T47D (cell line): ENCODE results near the gene RNF31.

Experiments used
- DNase-seq, 2 experiments: peaks; one replicate each; pipeline versions ENCODE4 v3.0.0 to v3.0.0-alpha.2; 2011 to 2012; ENCODE audit warnings: low read depth in 1 of 2, low spot score in 1 of 2
- JUND ChIP-seq: IDR thresholded peaks from 2 replicates; pipeline ENCODE4 v1.6.1; 2012; ENCODE audit warnings: low read depth
- in situ Hi-C: cut with HindIII; loops from 2 replicates; pipeline ENCODE4 v1.10.0; 2016; ENCODE audit warnings: low sequenced_read_pairs, low pct_unique_long_range_greater_than_20kb

Gene RNF31

DNA sequence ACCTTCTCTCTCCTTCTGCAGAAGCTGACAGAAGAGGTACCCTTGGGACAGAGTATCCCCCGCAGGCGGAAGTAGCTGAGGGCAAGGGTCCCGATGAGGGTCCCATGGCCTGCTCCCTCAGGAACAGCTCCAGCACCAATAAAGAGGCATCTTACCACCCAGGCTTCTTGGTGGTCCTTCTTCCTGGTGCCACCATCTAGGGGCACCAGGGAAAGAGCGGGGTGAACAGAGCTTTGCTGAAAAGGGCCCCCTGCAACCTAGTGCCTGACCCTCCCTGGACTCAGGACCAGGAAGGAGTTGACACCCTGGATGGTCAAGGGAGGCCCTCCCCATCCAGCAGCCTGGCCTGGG is 13.2 kb downstream of the RNF31 start:
- TF ChIP-seq JUND = no peak
- in situ Hi-C loops = no loop called here
- DNase-seq = no peak

DNA sequence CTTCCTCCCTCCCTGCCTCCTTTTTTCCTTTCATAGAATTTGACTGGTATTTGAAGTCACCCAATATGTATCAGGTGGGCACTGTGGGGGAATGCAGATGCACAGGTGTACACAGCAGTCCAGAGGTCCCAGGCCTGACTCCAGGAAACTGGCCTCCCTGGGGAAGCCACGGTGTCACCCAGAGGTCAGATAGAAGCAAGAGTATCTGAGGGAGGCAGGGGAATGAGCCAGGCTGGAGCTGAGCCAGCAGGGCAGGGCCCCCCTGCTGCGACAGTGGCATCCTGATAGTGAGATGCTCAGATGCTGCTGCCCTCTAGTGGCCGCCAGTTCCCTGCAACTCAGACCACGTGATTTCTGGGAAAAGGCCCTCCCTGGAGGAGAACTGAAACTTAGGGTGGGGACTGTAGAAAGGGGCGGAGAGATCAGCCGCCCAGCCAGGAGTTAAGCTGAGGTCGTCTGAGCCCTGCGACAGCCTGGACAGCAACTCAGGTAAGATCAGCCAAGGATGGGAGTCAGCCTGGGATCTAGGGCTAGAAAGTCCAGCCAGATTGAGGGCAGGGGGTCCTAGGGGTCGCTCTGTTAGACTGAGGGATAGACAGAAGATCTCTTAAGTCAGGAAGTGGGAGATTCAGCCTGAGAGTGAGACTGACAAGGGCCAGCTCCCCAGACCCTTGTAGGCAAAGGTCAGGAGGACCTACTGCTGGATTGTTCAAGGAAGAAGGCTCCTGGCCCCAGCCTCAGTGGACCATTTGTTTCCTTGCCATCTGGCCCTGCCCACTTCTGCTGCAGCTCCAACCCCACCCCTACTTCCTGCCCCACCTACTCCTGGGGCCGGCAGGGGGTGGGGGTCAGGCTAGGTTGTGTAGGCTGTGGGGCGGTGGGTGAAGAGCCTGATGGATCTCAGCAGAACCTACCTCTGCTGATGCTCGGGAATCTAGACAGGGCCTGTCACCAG is 13.8 kb downstream of the RNF31 start, which contains the start of gene IRF9:
IRF9 (plus strand) TSS at position 416 of the 955 bp plus-strand sequence. CDS start 880 bp downstream, outside the sequence.
- in situ Hi-C loops = no loop called here
- DNase-seq = peak; percentile 84 to 90

DNA sequence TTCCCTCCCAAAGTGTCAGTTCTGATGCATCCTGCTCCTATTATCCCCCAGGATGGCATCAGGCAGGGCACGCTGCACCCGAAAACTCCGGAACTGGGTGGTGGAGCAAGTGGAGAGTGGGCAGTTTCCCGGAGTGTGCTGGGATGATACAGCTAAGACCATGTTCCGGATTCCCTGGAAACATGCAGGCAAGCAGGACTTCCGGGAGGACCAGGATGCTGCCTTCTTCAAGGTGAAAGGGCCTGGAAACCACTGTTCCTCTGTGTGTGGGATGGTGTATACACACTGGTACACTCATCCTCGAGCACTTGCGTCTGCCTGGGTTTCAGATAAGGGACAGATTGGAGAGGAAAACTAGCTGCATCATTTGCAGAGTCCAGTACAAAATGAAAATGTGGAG is 14.8 kb downstream of the RNF31 start:
- TF ChIP-seq JUND = no peak
- in situ Hi-C loops = no loop called here
- no peak for DNase-seq

More for the DNA sequence above, 13.8 kb downstream of the RNF31 start, which contains the start of gene IRF9:
- no peak for TF ChIP-seq JUND

DNA sequence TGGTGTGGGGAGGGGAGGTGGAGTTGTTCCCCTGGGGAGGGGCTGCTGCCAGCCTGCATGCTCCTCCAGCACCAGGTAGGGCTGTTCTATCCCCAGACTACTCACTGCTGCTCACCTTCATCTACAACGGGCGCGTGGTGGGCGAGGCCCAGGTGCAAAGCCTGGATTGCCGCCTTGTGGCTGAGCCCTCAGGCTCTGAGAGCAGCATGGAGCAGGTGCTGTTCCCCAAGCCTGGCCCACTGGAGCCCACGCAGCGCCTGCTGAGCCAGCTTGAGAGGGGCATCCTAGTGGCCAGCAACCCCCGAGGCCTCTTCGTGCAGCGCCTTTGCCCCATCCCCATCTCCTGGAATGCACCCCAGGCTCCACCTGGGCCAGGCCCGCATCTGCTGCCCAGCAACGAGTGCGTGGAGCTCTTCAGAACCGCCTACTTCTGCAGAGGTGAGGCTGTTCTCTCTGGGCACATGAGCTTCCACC is 17.3 kb downstream of the RNF31 start:
- in situ Hi-C loops = no loop called here
- no peak for DNase-seq
- no peak for TF ChIP-seq JUND

DNA sequence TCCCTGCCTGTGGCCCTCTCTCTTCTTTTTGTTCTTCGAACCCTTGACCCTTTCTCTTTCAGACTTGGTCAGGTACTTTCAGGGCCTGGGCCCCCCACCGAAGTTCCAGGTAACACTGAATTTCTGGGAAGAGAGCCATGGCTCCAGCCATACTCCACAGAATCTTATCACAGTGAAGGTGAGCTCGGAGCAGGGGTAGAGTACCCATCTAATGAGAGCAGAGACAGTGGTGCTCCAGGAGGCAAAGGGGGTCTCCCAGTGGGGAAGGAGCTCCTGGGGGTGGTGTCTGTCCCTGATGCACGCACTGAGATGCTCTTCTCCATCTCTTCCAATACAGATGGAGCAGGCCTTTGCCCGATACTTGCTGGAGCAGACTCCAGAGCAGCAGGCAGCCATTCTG is 18.5 kb downstream of the RNF31 start:
- in situ Hi-C loops = no loop called here
- no peak for DNase-seq
- no peak for TF ChIP-seq JUND

DNA sequence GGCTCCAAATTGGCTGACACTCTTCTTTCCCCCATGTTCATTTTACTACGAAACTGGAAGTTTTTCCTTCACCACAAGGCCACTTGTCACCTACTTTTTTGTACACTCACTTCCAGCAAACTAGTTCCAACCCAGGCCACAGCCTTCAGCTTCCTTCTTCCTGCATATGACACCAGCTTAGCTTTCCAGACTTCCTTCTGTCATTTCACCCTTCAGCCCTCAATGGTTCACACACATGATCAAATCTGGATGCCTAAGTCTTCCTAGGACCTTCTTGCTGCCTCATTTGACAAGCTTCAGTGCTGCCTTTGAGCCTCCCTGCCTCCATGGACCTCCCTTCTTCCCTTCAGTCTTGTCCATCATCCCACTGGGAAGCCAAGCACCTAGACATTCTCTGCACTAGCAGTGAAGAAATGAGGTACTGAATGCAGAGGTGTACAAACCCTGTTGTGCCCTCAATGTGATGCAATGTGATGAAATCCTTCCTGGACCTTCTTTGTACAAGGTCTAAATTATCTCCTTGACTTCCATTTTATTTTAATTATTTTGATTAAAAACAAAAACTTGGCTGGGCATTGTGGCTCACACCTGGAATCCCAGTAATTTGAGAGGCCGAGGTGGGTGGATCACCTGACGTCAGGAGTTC is 20.3 kb downstream of the RNF31 start:
- no peak for DNase-seq
- TF ChIP-seq JUND = no peak
- in situ Hi-C loops = no loop called here

DNA sequence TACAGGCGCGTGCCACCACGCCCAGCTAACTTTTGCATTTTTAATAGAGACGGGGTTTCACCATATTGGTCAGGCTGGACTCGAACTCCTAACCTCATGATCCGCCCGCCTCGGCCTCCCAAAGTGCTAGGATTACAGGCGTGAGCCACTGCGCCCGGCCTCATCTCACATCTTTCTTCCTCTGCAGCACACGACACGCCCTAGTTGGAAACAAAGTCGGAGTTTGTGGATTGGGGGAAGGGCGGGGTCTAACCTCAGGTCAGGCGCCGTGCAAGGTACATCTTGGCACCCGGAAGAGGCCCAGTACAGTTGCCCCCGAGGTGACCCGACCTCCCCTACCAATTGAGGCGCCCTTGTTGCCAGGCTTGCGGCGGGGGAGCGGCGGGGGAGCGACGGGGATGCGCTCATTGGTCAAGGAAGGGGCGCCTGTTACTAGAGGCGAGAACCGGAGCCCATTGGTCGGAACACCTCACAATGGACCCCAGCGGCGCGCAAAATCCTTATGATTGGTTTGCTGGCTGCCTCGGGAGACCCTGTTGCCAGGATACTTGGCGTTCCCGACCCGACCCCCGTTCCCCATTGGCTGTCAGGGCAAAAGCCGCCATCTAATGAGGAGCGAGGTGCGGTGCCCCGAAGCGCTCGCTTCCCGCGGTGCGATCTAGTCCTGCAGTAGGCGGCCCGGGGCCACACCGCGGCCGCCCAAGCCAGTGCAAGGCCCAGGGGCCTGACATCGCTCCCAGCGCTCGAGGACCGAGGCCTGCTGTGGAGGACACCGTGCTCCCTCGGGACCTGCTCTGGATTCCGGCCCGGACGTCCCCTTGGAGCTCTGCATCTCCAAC is 24.3 kb downstream of the RNF31 start, which contains the start of gene REC8:
REC8 (plus strand) TSS at position 659 of the 839 bp plus-strand sequence. CDS start 473 bp downstream, outside the sequence.
- in situ Hi-C loops = no loop called here
- TF ChIP-seq JUND = no peak
- DNase-seq = no peak

DNA sequence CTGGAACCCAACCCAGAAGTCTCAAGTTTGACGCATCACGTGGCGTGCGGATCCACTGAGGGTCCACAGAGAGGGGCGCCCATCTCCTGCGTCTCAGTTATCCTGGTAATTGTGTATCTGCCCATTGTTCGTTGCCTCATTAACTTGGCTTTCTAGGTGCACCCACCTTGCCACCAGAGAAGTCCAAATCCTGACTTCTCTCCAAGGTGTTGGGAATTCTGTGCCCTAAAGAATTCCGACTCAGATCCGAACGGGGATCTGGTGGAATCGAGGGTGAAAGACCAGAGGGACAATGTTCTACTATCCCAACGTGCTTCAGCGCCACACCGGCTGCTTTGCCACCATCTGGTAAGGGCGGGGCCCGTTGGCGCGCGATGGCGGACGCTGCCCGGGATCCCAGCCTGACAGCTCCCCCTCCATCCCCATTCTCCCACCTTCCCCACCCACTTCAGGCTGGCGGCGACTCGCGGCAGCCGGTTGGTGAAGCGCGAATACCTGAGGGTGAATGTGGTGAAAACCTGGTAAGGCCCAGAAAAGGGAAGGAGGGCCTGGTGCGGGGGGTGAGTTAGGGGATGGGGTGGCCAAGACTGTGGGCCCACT is 25.1 kb downstream of the RNF31 start:
- no peak for TF ChIP-seq JUND
- in situ Hi-C loops = no loop called here
- no peak for DNase-seq

DNA sequence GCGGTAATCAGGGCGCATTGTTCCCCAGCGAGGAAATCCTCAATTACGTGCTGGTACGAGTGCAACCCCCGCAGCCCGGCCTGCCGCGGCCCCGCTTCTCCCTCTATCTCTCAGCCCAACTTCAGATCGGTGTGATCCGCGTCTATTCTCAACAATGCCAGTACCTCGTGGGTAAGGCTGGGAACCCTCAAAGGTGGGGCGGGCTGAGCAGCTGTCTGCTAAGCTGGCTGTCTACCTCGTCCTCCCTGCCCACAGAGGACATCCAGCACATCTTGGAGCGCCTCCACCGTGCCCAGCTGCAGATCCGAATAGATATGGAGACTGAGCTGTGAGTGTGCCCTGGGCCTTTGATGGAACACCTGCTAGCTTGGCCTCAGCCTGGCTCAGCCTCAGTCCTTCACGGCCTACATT is 25.6 kb downstream of the RNF31 start:
- DNase-seq = no peak
- in situ Hi-C loops = no loop called here
- no peak for TF ChIP-seq JUND

DNA sequence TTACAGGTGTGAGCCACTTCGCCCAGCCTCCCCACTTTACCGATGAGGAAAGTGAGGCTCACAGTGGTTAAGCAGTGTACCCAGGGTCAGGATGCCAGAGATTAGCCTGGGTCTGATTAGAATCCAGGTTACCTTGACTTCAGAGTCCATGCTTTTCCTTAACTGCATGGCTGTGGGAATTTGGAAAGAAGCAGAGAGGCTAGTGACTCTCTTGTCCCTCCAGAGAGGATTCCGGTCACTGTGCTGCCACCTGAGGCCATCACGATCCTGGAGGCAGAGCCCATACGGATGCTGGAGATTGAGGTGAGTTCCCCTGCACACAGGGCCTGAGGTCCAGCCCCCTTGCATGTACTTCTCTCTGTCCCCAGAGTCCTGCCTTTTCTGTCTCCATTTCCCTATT is 29.3 kb downstream of the RNF31 start:
- no peak for DNase-seq
- in situ Hi-C loops = no loop called here
- no peak for TF ChIP-seq JUND

DNA sequence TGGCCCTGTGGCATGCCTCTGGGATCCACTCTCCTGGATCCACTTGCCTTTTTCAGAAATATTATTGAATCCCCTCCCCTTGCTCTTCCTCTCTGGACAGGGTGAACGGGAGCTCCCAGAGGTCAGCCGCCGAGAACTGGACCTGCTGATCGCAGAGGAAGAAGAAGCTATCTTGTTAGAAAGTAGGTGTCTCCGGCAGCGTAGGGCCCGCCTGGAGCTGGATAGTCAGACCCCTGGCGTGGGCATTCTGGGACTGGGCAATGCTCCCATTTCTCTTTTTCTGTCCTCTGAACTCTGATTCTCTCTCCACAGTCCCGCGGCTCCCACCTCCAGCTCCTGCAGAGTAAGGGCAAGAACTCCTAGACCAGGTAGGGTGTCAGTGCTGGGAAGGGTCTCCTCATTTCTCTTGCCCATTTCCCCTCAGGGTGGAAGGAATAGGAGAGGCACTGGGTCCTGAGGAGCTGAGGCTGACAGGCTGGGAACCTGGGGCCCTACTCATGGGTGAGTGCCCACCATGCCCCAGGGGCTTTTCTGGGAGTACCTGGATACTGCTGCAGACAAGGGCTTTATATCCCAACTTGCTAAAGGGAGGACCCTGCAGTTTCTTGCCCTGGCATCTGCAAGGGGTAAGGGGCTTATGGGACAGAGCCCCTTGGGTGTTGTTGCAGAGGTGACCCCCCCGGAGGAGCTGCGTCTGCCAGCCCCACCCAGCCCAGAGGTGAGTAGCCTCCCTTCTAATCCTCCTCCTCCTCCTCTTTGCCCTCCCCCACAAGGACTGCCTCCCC is 29.9 kb downstream of the RNF31 start:
- in situ Hi-C loops = no loop called here
- TF ChIP-seq JUND = no peak
- no peak for DNase-seq
